Islet of Langerhans (tissue), 1 donor: Measurements from ENCODE around the gene ACOX3.

Experiments
- FAIRE-seq: peaks from one replicate; lab custom pipeline; 2011; peaks lifted over from hg19 to GRCh38; lab: Jason Lieb, UNC

The ACOX3 gene

DNA sequence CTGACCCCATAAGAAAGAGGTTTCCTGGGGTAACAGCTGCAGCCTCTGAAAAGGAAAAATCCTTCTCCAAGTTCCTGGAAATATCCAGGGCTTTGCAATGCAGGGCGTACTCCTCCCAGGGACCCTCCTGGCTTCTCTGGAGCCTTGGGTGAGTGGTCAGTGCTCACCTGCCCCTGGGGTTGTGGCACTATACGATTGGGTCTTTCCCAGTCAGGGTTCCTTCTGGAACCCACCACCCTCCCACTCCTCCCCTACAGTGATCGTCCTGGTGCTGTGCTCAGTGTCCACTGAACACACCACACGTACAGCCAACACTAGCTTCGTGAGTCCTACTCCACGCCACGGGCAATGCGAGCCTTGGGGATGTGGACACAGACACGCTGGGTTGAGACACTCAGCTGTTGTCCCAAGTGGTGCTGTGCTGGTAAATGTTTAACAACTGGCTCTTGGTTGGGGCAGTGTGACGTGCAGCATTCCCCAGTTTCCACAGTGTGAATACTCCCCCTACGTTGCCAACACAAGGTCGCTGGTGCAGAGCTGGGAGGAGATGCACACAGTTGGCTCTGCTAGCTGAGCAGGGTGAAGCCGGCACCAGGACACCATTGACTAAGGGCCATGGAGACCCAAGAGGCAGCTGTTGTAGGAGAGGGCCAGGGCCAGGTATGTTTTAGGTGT is 105.6 kb downstream of the ACOX3 start:
- no peak for FAIRE-seq

DNA sequence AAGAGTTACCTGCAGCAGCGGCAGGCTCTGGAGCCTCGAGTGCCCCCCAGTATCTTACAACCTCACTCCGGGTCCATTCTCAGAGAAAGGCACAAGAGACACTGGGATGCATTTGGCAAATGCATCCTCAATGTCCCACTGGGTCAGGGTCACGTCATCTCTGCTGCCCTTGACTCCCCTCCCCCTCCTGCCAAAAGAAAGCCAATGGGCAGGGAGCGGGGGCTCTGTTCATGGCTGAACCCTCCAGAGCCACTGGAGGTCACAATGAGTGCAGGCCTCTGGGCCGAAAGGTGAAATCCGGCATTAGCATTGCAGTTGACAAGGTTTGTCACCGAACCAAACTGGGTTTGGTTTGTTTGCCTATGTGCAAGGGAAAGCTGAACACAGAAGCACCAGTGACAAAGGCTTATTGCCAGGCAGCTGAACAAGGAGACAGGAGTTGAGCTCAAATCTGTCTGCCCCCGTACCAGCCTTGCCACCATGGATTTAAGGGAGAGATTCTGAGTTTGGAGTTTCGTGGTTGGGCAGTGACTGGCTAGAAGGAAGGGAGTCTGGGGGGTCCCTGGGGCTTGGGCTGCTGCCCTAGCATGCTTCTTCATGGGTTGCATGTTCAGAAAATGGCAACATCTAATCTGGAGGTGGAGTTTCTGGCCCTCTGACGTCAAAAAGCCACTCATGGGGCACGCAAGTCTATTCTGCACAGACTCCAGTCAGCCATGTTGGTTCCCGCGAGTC is 106.6 kb downstream of the ACOX3 start:
- FAIRE-seq: no peak

DNA sequence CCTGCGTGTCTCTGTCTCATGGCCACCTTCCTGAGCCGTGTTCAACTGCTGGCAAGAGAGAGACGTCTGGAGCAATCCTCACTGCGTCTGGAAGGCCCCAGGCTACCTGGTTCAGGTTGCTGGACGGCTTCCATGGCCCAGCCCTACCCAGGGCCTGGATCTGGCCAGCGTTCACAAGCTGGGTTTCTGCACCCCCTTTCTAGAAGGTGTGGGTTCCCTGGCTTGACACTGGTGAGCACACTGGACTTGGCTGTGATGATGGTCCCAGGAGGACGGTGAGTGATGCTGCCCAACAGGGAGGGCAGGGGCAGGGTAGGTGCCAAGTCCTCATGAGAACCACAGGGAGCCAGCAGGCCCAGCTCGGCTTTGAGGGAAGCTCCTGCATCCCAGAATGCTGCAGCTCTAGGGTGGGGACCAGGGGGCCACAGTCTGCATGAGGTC is 107.6 kb downstream of the ACOX3 start:
- no peak for FAIRE-seq

DNA sequence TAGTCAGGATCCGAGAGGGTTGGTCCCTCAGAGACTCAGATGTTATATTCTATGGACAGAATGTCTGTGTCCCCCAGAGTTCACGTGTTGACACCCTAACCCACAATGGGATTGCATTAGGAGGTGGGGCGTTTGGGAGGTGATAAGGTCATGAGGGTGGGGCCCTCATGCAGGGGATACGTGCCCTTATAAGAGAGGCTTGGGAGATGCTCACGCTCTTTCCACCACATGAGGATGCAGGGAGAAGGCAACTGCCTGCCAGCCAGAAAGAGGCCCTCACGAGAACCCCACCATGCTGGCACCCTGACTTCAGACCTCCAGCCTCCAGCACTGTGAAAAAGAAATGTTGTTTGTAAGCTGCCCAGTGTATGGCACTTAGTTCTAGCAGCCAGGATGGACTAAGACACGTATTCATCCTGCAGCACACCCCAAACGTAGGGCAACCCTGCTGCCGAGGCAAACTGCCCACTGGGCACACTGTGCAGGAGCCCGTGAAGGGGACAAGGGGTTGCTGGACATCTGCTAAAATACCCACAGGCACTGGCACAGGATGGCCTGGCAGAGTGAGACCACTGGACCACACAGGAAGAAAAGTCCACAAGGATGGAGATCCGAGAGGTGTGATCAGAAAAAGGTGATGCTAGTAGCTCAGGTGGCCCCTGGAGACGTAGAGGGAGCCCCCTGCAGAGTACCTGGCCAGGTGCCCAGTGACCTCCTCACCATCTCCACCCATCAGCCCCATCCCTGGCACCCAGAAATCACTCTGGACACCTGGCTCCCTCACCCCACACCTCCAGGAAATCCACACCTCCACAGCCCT is 108.3 kb downstream of the ACOX3 start:
- no peak for FAIRE-seq

DNA sequence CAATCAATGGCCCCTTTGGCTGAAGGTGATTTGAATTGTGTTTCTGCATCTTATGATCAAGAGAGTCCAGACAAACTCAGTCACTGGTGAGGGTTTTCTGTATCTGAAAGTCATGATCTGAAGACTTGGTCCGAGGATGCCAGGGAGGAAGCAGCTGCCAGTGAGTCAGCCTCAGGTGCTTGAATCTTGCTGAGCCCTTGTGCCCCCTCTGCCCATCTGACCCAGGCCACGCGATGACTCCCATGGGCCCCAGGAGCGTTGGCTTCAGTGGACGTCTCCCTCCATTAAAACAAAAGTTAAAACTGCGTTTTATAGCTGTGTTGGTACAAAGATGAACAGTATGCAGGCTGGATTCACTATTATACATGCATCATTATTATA is 109.0 kb downstream of the ACOX3 start:
- no peak for FAIRE-seq

DNA sequence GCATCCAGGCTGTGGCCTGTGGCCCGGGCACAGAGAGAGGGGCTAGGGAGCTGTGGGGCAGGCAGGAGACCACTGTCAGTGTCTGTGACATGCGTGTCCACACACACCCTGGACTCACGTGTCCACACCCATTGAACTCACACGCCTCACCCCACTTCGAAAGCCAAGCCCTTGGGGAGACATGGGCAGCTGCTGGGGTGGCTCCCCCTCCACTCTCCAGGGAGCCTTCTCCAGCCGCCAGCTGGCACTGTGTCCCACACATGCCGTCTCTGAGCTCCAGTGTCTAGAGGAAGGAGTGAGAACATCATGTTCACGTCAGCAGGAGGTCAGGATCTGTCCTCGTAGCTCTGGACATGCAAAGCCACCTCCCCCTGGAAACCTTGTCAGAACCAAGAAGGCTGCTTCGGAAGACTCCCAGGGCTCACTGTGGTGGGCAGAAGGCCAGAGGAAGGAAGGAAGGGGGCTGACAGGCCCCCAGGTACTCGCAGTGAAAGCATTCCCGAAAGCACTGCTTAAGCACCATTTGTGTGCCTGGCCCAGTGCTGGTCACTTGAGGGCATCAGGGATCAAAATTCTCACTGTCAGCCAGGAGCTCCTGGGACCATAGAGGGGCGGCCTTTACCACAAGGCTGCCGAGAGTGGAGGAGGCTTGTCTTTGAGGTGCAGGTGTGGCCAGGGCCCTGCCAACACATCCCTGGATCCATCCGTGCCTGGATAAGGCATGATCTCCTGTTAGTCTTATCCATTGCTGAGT is 109.5 kb downstream of the ACOX3 start:
- FAIRE-seq: no peak

DNA sequence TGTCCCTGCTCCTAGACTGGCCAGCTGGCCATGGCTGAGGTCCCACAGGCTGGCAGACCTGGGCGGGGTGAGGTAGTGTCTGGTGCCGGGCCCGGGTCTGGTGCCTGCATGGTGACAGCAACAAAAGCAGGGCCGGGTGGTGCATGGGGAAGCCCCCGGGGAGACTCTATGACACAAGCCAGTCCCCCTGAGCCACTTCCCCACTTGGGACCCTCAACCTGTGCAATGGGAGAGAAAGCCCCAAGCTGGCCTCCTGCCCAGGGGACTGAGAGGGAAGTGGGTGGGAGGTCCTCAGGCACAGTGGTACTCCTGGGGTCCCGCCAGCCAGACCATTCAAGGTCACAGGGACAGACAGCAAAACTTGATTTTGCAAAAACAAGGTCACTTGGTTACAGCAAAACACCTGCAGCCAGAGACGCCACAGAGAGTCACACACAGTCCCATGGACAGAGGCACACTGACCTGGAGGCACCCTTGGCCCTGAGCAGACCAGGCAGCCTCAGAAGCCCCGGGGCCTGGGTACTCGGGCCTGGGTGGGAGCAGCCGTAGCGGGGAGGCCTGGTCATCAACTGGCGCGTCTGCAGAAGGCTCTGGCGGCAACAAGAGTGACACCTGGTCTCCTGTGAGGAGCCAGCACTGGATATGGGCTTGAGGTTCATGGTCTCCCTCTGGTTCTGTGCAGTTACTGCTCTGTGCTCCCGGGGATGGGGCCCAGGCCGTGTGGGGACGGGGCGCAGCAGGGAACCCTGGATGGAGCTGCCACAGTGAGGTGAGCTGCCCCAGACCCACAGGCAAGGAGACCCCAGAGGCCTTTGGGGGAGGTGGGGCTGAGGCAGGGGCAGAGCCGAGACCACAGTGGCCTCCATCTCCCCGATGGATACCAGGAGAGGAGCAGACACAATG is 110.4 kb downstream of the ACOX3 start:
- FAIRE-seq: no peak

DNA sequence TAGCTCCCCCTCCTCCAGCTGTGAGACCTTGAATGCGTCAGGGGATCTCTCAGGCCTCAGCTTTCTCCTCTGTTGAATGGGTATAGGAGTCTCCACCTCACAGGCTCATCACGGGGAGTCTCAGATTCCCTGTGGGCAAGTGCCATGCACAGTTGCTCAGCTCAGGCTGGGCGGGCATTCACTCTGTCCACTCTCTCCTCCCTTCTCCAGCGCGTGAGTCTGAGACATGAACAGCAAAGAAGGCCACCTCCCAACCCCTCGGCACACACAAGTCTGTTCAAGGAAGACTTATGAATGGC is 111.0 kb downstream of the ACOX3 start:
- FAIRE-seq: no peak

DNA sequence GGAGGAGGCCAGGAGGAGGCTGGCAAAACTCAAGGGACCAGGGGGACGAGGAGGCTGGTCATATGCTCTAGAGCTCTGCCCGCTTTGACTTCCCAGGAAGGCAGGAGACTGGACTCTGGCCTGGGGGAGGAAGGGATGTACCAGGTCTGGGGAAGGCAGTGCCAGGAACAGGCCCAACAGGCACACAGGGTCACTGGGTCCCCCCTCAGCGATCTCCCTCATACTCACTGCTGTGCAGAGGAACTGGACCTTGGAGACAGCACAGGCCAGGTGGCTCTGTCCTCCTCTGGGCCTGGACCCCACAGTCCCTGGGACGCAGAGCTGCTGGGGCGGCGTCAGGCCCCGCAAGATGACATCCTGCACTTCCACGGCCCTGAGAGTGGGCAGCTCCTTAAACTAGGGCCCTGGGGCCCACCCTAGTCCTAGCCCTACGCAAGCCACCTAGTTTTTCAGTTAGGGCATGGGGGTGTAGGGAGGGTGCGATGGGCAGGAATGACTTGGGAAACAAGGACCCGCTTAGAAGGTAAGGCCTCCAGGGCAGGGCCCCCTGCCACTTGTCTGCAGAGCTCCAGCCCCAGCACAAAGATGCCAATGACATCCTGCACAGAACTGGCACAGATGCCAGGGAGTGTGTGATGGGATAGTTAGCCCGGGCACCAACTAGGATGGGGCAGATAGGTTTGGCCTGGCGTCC is 111.5 kb downstream of the ACOX3 start:
- FAIRE-seq: no peak

DNA sequence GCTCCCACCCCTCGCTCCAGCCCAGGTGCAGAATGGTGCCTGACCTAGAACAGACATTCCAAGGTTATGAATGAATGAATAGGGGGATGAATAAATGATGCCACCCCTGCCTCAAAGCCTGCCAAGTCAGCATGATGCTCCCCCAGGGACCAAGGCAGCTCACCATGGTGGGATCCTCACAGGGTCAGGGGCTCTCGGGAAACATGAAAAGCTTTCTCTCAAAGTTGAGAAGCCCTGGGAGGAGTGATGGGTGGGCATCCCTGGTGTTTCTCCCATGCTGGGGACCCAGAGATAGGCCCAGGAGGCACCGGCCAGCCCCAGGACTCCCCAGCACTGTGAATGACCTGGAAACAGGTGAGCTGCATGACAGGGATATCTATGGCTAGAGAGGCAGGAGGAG is 112.1 kb downstream of the ACOX3 start:
- FAIRE-seq: no peak

DNA sequence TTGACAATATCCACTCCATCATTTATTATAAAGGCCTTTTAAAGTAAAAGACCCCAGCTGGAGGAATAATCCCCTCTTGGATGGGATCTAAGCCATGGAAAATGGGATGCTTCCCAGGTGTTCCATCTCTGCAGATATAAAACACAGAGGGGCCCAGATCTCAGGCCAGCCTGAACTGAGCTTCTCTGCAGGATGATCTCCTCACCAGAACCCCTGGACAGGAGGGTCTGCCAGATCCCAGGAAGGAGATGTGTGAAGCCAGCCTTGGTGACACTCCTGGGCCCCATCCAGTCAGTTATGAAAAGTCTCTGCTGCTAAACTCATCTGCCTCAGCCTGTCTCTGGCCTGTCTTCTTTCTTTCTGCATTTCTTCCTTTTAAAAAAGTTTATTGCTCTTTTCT is 114.3 kb downstream of the ACOX3 start:
- FAIRE-seq: no peak

DNA sequence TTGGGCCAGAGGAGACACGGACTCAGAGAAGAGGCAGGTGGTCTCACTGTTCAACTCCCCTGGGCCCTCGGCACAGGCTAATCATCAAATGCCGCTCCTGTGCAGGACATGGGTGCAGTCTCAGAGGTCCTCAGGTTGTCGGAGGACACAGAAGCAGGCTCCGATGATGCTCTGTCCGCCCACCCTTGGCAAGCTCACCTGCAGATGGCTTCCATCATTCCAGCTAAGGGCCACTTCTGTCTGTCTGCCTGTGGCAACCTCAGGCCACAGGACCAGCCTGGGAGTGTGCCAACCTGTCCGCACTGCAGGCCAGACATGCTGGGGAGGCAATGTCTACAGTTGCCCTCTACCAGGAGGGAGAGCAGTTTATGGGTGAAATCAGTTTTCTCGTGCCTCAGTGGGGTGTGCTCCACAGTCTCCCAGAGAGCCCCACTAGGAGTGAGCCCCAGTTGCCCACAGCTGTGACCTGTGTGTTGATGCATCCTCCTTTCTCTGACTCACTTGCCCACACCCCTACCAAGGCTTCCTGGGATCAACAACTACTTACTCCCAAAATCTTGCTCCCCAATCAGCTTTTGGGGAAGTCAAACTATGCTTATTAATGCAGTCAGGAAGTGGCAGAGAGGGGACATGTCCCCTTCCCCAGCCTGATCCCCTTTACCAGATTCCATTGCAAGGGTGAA is 115.1 kb downstream of the ACOX3 start:
- FAIRE-seq: no peak

DNA sequence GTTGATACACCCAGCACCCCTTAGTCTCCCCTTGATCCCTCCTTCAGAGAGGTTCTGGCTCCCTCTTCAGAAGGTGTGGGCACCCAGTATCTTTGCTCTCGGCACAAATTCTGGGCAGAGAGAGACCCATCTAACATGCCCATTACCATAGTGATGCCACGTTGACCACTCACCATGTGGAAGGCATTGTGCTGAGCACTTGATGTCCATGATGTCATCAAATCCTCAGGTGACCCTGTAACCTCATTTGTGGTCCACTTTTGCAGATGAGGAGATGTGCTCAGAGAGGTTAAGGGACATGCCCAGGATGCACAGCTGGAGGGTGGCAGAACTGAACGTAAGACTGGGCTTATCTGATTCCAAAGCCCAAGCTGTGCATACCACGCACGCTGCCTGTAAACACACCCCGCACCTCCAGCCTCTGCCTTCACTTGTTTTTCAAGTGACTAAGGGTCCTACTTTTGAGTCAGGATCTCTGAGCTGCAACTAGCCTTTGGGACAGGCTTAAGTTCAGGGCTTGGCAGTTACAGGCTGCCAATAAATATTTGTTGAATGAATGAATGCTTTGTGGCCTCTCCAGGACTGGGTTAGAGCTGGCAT is 115.8 kb downstream of the ACOX3 start:
- FAIRE-seq: no peak

DNA sequence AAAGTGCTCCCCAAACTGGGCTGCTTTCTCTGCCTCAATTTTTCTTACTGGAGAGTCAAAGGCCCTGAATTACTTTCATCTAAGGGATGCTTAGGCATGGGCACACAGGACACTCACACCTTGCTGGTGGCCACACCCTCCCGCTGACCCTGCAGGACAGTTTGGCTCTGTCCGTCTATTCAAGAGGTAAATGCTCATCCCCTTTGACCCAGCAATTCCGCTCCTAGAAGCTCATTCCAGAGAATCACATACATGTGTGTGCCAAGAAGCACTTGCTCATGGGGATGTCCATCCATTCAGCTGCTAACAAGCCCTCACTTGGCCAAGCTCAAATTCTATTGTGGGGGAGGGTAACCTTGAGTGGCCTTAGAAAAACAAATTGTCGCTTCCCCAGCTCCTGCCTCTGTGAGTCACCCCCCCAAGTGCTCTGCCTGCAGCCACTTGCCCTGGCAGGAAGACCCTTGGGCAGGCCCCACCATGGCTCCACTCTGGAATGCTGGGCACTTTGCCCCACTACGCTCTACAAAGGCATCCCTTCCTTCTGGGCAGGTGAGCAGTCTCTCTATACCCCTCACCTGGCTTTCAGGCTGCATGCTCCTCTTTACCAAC is 116.5 kb downstream of the ACOX3 start:
- FAIRE-seq: no peak

DNA sequence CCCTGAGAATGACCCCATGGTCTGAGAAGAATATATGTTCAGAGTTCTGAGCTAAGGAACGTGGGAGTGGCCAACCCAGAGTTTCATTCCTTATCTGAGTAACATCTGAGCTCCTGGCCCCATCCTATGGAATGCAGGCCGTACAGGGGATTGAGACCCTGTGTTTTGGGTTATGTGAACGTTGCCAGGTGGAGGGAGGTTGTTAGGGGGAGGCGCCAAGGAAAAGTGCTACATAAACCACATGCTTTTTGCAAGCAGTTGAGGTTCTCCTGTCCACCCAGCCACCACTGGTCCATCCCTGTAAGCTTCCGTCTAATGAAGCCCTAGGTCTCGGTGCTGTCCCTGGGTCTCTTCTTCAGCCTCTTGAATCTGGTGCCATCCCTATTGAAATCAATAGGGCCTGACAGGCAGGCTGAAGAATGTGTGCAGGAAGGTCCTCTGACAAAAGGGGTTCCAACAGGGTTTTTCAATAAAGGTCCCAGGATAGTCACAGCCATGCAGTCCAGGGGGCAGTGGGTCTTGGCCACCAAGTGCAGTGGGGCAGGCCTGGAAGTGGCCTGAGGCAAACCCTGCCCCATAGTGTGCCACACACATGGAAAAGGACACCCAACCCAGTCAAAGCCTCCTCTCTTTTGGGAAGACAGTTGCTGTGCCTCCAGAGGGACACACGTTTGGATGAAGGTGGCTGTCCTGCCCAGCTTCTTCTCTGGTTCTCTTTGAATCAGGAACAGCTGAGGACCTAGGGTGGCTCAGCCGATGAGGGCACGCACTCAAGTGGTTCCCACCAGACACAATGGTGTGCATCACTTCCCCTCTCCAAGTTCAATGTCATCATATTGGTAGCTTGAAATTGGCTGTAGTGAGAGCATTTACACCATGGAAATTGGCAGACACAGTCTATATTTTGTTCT is 117.5 kb downstream of the ACOX3 start:
- FAIRE-seq: no peak

DNA sequence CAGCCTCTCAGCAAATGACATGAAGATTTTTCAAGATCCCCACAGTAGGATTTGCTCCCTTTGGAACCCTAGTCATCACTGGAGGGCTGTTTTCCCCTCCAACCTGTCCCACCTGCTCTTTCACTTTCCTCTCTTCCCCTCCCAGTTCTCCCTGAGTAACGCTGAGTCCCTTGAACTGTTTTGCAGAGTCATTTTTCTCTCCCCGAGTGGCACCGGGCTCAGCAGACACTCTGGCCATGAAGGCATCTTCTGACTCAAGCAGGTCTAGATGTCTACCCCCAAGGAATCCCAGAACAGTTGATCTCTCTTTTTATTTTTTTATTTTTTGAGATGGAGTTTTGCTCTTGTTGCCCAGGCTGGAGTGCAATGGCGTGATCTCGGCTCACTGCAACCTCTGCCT is 118.8 kb downstream of the ACOX3 start:
- no peak for FAIRE-seq

DNA sequence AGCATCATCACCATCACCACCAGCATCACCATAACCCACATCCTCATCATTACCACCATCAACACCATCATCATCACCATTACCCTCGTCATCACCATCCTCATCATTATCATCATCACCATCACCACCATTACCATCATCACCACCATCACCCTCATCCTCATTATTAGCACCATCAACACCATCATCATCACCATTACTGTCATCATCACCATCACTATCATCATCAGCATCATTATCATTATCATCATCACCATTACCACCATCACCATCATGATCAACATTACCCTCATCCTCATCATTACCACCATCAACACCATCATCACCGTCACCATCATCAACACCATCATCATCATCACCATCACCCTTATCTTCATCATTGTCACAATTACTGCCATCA is 119.3 kb downstream of the ACOX3 start:
- FAIRE-seq: no peak

DNA sequence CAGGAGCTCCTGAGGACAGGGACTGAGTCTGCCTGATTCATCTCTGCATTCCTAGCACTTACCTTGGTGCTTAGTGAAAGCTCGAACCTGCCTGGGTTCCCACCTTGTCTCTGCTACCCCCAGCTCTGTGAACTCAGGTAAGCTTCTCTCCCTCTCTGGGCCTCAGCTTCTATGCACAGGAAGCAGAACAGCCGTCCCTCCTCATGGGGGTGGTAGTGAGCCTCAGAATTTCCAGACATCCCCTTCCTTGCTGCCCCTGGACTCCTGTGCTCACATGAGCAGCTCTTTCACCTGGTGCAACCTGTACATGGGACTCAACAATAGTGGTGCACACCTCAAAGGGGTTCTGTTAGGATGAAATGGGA is 120.2 kb downstream of the ACOX3 start:
- no peak for FAIRE-seq
